HG02938 (cell line): ENCODE results near the gene TTBK1.

Experiments
- ATAC-seq: cut with Tn5 transposase; IDR thresholded peaks from one replicate; pipeline ENCODE4 v1.9.1; 2021; ENCODE audit warnings: mild to moderate bottlenecking, moderate library complexity; ENCODE audit not compliant: unreplicated experiment

TTBK1 gene

DNA sequence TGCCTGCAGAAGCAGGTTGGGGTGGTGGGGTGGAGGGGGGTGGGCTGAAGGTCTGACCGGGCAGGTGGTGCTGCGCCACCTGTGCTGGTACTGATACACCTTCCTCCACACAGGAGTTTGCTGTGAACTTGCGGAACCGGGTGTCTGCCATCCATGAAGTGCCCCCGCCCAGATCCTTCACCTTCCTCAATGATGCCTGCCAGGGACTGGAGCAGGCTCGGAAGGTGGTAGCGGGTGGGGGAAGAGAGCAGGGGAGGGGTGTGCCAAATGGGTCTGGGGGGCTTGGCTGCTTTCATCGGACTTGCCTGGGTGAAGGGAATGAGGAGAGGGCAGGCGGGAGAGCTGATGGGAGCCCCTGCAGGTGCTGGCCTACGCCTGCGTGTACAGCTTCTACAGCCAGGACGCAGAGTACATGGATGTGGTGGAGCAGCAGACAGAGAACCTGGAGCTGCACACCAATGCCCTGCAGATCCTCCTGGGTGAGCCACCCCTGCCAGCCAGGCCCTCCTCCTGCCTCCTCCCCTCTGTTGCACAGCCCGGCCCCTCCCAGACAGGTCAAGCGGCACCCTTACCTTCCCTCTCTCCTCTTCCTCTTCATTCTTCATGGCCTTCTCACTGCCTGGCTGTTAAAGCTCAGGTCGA lies 20.7 kb upstream of the TTBK1 start:
- ATAC-seq, result no peak

DNA sequence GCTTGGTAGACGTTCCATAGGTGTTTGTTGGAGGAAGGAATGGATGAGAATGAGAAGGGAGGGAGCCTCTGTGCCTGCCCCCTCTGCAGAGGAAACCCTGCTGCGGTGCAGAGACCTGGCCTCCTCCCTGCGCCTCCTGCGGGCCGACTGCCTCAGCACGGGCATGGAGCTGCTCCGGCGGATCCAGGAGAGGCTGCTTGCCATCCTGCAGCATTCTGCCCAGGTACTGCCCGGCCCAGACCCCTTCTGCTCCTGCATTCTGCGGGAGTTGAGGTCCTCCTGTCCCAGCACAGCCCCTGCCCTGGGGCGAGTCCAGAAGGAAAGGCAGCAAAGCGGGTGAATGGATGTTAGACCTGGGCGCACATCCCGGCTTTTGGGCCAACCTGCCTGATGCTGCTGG lies 20.1 kb upstream of the TTBK1 start:
- no peak for ATAC-seq

DNA sequence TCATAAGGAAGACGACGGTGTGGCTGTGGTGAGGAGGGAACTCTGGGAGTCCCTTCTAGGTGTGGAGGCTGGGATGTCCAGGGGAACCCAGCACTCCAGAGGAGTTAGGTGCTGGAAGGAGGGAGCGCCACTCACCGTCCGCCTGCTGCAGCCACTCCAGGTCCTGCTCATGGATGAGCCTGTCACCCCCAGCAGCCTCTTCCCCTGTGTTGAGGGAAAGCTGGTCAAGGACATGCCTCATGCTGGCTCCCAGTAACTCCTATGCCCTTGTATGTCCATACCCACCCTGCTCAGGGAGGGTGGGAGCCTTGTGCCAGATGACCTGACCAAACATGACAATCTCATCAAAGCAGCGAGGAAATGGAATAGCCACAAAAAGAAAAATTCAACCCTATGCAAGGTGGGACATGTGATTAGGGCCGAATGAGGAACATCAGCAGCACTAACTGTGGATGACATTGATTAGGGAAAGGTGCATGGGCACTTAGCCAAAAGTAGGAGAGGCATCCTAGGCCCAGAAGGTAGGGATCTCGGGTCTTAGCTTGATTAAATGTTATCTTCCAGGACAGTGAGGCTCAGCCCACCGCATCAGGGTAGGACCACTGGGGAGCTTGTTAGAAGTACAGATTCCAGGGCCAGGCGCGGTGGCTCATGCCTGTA lies 17.0 kb upstream of the TTBK1 start:
- no peak for ATAC-seq

DNA sequence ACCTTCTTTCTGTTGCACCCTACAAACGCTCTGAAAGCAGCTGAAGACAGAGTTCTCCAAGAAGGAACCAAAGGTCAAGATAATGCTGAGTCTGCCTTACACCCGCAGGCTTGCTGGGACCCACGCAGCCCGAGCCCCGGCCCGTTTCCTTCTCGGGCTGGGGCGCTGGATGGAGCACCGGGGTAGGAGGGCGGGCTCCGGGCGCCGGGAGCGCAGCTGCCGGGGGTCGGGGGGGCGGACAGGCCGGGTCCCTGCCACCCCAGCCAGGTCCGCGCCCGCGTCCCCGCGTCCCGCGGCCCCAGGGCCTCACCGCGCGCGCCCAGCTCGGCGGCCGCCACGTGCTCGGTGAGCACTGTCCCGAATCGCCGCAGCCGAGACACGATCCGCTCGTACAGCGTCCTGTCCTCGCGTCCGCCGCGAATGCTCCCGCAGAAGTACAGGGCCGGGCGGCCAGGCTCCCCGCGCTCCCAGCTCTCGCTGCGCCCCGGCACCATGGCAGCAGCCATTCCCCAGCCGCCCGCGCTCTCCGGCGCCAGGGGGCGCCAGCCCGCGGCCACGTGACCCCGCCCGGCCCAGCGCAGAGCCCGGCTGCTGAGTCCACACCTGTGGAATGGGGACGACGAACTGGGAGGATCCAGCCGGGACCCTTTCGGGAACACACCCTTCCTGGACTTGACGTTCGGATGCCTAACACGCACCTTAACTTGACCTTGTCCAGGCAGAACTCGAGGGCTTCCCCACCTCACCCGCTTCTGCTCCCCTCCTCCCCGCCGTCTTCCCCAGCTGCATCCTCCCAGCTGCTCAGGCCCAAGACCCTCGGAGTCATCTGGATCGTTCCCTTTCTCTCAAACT lies 14.1 kb upstream of the TTBK1 start, which contains the start of gene DNPH1:
Gene DNPH1, minus strand, starts transcription at position 531 of the 852 bp plus-strand sequence. Its CDS starts 25 bp downstream, at position 506.
- no peak for ATAC-seq

DNA sequence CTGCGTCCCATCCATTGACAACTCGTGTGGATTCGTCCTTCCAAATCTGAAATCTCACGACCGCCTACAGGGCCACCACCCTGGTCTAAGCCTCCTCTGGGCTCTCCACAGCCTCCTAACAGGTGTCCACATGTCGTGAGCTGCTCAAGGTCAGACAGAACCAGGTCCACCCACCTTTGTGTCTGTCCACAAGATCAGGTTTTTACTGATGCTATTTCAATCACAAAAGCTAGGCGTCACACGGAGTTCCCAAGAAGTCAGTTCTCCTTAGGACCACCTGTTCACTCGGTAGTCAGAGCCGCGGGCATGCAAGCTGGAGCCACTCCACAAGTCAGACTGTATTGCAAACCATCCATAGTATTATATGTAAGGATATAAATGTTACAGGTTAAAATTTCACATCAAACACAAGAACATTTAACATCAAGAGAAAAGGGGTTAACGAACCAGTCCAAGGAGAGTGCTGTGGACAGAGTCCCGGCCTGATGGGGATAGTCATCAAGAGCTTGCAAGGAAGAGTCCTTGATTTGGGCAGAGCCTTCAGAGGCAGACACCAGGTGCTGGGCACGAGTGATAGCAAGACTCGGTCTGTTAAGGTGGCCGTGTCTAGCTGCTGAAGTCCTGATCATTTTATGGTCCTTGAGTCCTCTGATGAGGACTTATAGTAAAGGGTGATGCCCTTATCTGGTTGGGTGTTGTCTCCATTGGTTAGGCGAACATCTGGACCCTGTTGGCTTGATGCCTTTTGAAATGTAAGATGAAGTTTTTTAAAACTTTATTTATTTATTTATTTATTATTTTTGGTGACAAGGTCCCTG lies 13.3 kb upstream of the TTBK1 start:
- ATAC-seq, result no peak

DNA sequence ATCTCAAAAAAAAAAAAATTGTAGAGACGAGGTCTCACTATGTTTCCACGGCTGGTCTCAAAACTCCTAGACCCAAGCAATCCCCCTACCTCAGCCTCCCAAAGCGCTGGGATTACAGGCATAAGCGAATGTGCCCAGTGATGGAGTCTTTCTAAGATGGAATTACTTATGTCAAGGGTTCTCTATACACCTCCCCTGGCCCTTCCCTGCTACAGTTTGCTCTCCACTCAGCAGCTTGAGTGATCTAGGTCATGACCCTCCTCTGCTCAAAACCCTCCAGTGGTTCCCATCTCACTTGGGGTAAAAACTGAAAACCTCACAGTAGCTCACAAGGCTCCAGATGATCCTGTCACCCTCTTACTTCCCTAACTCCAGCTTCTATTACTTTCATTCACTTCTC lies 12.2 kb upstream of the TTBK1 start:
- ATAC-seq, result no peak

DNA sequence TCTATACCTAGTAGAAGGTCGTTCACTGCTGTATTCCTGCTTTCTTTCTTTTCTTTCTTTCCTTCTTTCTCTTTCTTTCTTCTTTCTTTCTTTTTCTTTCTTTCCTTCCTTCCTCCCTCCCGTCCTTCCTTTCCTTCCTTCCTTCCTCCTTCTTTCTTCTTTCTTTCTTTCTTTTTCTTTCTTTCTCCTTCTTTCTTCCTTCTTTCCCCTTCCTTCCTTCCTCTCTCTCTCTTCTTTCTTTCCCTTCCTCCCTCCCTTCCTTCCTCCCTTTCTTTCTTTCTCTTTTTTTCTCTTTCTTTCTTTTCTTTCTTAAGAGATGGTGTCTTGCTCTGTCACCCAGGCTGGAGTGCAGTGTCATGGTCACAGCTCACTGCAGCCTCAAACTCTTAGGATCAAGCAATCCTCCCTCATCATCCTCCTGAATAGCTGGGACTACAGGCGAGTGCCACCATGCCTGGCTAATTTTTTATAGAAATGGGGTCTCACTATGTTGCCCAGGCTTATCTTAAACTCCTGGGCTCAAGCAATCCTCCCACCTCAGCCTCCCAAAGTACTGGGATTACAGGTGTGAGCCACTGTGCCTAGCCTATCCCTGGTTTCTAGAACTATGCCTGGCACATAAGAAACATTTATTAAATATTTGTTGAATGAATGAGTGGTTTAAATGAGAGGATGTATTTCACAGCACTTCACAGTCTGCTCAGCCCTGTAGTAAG lies 11.4 kb upstream of the TTBK1 start:
- no peak for ATAC-seq

DNA sequence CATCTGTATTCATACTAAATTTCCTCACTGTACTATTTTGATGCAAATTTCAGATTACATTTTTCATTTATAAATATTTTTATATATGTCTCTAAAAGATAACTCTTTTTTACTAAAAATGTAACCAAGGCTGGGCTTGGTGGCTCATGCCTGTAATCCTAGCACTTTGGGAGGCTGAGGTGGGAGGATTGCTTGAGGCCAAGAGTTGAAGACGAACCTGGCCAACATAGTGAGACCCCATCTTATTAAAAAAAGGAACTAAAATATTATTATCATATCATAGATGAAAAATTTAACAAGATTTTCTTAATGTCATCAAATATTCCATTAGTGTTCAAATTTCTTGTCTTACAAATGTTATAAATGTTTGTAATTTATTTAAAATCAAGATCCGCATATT lies 7.4 kb upstream of the TTBK1 start:
- no peak for ATAC-seq

DNA sequence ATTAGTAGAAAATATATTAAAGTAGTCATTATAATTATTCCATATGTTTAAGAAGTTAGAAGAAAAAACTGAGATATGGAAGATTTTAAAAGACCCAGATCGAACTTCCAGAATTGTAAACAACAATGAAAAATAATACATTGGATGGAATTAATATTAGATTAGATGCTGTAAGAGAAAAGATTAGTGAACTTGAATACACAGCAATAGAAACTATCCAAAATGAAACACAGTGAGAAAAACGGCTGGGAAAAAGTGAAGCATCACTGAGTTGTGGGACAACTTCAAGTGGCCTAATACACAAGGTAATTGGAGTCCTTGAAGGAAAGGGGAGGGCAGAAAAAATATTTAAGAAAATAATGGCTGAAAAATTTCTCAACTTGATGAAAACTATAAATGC lies 4.2 kb upstream of the TTBK1 start:
- no peak for ATAC-seq

DNA sequence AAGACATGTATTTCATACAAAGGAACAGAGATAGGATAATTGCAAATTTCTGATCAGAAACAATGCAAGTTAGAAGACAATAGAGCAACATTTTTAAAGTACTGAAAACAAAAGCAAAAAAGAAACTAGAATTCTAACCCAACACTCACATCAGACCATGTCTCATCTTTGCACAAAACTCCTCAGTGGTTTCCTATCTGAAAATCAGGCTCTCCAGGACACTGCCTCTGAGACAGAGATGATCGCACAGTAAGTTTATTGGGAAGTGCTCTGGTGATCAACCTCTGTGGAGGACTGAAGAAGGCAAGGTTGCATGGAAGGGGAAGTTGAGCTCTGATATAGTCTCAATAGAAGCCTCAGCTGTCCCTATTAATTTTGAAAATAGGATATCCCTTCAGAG lies 2.3 kb upstream of the TTBK1 start:
- ATAC-seq, result no peak

DNA sequence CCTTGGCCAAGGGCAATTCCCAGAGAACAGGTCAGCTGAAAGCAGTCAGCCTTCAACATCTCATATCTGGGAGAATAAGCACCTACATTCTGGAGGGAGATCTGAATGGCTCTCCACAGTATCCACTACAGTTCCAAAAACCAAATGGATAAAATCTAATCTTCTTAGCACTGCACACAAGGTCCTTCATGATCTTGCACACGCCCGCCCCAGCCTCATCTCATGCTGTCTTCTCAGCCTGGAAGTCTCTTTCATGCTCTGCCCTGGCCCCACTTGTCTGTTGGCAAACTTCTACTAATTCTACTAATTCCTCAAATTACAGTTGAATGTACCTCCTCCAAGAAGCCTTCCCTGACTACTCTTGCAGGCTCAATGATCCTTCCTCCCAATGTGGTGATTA lies 1.8 kb upstream of the TTBK1 start:
- no peak for ATAC-seq

DNA sequence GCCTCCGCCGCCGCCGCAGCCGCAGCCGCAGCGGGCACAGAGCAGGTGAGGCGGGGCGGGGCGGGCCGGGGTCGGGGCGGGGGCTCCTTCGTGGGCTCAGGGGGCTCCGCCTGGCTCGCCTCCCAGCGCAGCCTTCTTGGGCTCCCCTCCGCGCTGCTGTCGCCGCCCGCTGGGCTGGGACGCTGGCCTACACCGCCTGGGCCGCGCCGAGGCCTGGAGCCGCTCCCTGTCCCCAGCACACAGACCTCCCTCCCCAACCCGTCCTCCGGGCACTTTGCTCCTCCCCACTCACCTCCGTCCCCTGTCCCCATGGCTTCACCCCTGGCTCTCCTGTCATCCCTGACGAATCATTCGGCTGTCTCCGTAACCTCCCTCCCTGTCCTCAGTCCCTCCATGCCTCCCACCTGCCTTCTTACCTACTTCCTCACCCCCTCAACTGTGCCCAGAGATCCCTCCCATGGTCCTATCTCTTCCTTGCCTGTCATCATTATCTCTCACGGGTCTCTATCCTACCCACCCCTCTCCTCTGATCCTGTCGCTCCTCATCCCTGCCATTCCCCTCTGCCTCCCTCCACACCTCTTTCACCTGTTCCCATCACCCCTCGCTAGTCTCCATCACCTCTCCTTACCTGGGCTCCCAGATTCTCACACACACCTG lies 512 bp downstream of the TTBK1 start:
- no peak for ATAC-seq

DNA sequence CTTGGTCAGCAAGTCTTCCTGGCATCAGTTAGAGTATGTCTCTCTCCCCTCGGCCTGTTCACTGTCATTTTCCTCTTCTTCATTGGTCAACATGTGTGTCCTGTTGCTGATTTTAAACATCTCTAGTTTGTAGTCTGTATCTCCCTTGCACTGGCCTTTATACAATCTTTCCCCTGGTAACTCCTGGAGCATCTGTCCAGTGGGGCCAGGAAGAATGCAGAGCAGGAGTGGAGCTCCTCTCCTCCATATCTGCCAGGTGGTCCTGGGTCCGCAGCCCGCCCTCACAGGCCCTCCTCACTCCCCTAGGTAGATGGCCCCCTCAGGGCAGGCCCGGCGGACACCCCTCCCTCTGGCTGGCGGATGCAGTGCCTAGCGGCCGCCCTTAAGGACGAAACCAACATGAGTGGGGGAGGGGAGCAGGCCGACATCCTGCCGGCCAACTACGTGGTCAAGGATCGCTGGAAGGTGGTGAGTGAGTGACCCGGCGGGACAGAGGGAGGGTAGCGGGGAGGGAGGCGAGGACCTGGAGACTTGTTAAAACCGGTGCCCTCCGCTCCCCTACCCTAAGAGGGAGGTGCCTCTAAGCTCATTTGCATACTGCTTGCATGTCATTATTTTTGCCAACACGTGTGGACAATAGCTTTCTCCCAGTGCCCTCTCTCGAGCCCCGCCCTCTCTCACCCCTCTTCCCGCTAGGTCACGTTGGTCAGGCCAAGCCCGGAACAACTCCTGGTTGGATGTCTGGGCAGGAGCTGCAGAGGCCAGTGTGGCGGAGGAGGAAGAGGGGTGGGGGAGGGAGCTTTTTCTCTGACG lies 3.2 kb downstream of the TTBK1 start:
- peak; percentile 13 for ATAC-seq

DNA sequence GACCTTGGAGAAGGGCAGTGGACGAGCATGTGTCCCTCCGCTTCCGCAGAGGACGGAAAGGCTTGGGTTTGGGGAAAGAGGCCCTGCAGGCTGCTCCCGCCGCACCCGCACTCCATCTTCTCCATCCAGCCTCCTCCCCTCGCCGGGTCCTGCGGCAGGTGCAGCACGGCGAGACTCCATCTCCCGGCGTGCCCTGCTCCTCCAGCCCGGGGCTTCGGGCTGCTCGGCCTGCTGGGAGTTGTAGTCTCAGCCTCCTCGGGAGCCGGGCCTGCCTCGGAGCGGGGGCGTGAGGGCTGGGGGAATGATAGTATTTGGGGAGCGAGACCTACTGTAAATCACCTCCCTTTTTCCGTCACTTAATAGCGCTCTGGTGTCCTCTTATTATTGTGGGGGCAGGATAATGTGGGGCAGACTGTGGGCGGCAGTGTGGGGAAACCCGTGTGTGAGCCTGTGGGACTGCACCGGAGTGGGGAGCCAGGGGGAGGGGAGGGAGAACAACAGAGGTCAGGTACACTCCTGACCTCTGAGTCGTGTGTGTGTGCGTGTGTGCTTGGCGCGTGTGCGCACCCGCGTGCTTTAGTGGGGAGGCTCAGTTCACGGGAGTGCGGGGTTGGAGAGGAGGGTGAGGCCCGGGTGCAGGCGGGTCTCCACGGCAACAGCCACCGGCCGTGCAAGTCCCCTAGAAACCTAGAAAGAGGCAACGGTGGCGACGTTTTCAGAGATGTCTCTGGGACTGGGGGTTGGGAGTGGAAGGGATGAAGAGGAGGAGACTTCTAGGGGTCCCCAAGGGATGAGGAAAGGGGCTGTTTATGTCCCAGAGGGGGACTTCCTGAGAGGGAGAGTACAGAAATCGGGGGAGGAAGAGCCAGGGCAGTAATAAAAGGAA lies 4.1 kb downstream of the TTBK1 start:
- ATAC-seq, result peak; percentile 82

DNA sequence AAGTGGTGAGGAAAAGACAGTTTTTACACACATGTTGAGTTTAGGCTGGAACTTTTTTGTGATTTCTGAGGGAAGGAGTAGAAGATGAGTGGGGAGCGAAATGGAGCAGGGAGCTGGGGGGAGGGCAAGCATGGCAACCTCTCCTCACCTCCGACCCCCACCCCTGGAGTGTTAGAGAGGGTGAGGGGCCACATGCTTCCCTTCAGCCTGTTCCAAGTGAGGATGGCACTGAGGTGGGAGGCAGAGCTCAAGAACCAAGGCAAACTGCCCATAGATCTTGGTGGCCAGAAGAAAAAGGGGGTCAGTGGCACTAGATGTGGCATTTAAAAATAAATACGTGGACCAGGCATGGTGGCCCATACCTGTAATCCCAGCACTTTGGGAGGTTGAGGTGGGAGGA lies 4.8 kb downstream of the TTBK1 start:
- no peak for ATAC-seq

DNA sequence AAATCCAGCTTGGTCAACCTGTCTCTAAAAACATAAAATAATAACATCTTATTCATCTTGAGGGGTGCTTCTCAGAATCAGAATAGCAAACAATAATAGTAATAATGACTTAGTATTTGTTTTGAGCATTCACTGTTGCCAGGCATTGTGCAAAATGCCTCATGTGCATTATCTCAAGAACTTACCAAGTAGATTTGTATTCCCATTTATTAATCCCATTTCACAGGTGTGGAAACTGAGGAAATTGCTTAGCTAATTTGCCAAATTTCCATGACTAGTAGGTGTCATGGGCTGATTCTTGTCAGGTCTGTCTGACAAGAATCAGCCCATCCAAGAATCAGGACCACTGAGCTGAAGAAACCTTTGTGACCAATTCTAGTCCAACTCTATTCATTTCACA lies 5.5 kb downstream of the TTBK1 start:
- ATAC-seq, result no peak

DNA sequence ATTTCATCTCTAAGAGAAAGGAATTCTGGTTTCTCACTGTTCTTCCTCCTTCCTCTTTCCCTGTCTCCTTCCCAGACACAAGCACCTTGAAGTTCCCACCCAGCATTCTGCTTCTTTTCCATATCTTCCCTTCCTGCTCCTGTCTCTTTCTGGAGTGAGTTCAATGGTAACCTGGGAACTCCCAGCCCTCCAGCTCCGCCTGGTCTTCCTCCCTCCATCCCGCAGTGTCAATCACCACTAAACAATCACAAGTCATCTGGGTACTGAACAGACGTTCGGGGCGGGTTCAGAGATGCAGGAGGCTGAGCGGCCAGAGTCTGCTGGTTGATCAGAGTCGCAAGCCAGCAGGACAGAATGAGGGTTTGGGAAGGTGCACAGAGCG lies 7.7 kb downstream of the TTBK1 start:
- ATAC-seq, result no peak

DNA sequence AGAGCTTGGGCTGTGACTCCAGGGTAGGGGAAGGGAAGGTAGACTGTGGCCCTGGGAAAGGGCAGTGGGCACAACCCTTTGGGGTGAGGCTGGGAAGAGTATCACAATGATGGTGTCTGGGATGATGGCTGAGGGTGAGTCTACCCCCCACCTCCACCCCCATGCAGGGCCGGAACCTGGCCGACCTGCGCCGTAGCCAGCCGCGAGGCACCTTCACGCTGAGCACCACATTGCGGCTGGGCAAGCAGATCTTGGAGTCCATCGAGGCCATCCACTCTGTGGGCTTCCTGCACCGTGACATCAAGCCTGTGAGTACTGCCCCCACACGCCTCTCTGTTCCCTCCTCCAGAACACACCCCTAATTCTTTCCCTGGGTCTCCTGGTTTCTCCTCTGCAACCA lies 10.1 kb downstream of the TTBK1 start:
- no peak for ATAC-seq
